AG09309 (cell line): ENCODE results near the gene RGS1.

ENCODE experiments used
- DNase-seq: peaks from one replicate; pipeline ENCODE4 v3.0.0-alpha.2; 2010; ENCODE audit warnings: low read depth
- H3K4me3 ChIP-seq: 2 replicates; pipeline ENCODE4 v1.5.1; 2011; ENCODE audit warnings: mild to moderate bottlenecking, low read depth, low read length, moderate library complexity; ENCODE audit not compliant: control insufficient read depth
- CTCF ChIP-seq: IDR thresholded peaks from 2 replicates; pipeline ENCODE4 v1.5.1; 2011; ENCODE audit warnings: mild to moderate bottlenecking, low read depth, low read length, inconsistent platforms; ENCODE audit not compliant: insufficient read depth, control insufficient read depth; ENCODE audit errors: missing control alignments

The RGS1 gene

GRCh38 chr1:192564099-192564498 lies 11.5 kb upstream of the RGS1 start:
- DNase-seq, result no peak
- TF ChIP-seq CTCF, result no peak
- no peak overlapping the region for H3K4me3 ChIP-seq

GRCh38 chr1:192565946-192566345 lies 9.6 kb upstream of the RGS1 start:
- TF ChIP-seq CTCF, result no peak
- no peak overlapping the region for H3K4me3 ChIP-seq
- DNase-seq, result no peak

- no peak for TF ChIP-seq CTCF
- DNase-seq, result no peak
Observed at GRCh38 chr1:192566657-192567056, 8.9 kb upstream of the RGS1 start.

GRCh38 chr1:192568063-192568462 lies 7.5 kb upstream of the RGS1 start:
- TF ChIP-seq CTCF, result no peak
- DNase-seq, result no peak
- no peak overlapping the region for H3K4me3 ChIP-seq

More at GRCh38 chr1:192566657-192567056, 8.9 kb upstream of the RGS1 start:
- H3K4me3 ChIP-seq, result no peak overlapping the region

- no peak for TF ChIP-seq CTCF
- no peak overlapping the region for H3K4me3 ChIP-seq
Observed at GRCh38 chr1:192571668-192572067, 3.9 kb upstream of the RGS1 start.

GRCh38 chr1:192573499-192573898 lies 2.1 kb upstream of the RGS1 start:
- TF ChIP-seq CTCF, result no peak
- DNase-seq, result no peak
- no peak overlapping the region for H3K4me3 ChIP-seq

More at GRCh38 chr1:192571668-192572067, 3.9 kb upstream of the RGS1 start:
- DNase-seq, result no peak

GRCh38 chr1:192574073-192574472 lies 1.5 kb upstream of the RGS1 start:
- DNase-seq, result no peak
- no peak for TF ChIP-seq CTCF
- no peak overlapping the region for H3K4me3 ChIP-seq
